Immature natural killer cell (primary cell): Measurements from ENCODE around the gene IBSP. TPM values are rescaled to one million over a fixed set of nuclear protein-coding genes. Genes with fewer than 3 reads are reported as not detected.
A peak's percentile ranks its signal among the peaks of the same experiment; 100 is the strongest.

Experiments used
- DNase-seq, 3 donors: peaks; one replicate each; pipeline ENCODE4 v3.0.0; 2022; ENCODE audit warnings: mixed read lengths in 1 of 3
- H3K27ac Mint-ChIP-seq, 6 donors: one replicate each; pipeline ENCODE4 v1.8.0; 2020; ENCODE audit warnings: mixed read lengths in 6 of 6, mild to moderate bottlenecking in 5 of 6, inconsistent platforms in 4 of 6, moderate library complexity in 3 of 6
- H3K27me3 Mint-ChIP-seq, 3 donors: one replicate each; pipeline ENCODE4 v1.8.0; 2020 to 2021; ENCODE audit warnings: low read depth in 3 of 3, mild to moderate bottlenecking in 3 of 3, mixed read lengths in 3 of 3, moderate library complexity in 3 of 3, inconsistent platforms in 1 of 3
- H3K36me3 Mint-ChIP-seq, 3 donors: one replicate each; pipeline ENCODE4 v1.8.0; 2020; ENCODE audit warnings: mixed read lengths in 3 of 3, inconsistent platforms in 2 of 3, mild to moderate bottlenecking in 2 of 3
- H3K4me1 Mint-ChIP-seq, 2 donors: one replicate each; pipeline ENCODE4 v1.8.0; 2020; ENCODE audit warnings: inconsistent platforms in 2 of 2, mild to moderate bottlenecking in 2 of 2, mixed read lengths in 2 of 2, moderate library complexity in 1 of 2
- H3K4me3 Mint-ChIP-seq, 5 donors: one replicate each; pipeline ENCODE4 v1.8.0; 2020; ENCODE audit warnings: mild to moderate bottlenecking in 5 of 5, mixed read lengths in 5 of 5, inconsistent platforms in 3 of 5, moderate library complexity in 3 of 5
- H3K9me3 Mint-ChIP-seq, 6 donors: one replicate each; pipeline ENCODE4 v1.8.0; 2020; ENCODE audit warnings: mild to moderate bottlenecking in 6 of 6, mixed read lengths in 6 of 6, inconsistent platforms in 4 of 6, moderate library complexity in 3 of 6
- polyA plus RNA-seq, 3 donors: library from polyadenylated mRNA; unstranded; fragments of 300-500 nt; fragmentation: Illumina TruSeq; gene quantifications; one replicate each; pipeline ENCODE4 v1.2.3, GENCODE V29; 2021

Gene IBSP
- polyA plus RNA-seq, 3 donors from 2014 or later = not detected

DNA sequence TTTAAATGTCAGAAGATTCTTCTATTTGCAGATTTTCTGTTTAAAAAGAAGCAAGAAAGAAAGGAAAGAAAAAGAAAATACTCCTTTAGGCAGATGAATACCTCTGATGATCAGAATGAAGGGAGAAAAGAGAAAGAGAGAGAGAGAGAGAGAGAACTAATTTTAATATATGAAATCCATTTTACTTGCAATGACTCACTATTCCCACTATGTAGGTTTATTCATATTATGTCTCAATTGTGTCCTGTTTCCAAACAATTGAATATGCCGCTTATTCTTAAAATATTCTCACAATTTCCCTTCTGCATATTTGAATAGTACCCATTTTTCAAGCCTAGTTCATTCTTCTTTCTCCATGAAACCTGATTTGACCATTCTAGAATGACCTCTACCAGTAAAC lies 45.1 kb downstream of the IBSP start:
- H3K27ac Mint-ChIP-seq = no peak overlapping the region
- no peaks in the 10 kb centered on the region for H3K36me3 Mint-ChIP-seq
- H3K27me3 Mint-ChIP-seq = peaks cover 3 to 10% (median 5%) of the 10 kb centered on the region in 3 donors
- H3K4me3 Mint-ChIP-seq = no peak overlapping the region
- no peak for DNase-seq
- H3K9me3 Mint-ChIP-seq = no peaks in the 10 kb centered on the region
- peaks cover 4 to 10% of the 10 kb centered on the region in 2 donors for H3K4me1 Mint-ChIP-seq

DNA sequence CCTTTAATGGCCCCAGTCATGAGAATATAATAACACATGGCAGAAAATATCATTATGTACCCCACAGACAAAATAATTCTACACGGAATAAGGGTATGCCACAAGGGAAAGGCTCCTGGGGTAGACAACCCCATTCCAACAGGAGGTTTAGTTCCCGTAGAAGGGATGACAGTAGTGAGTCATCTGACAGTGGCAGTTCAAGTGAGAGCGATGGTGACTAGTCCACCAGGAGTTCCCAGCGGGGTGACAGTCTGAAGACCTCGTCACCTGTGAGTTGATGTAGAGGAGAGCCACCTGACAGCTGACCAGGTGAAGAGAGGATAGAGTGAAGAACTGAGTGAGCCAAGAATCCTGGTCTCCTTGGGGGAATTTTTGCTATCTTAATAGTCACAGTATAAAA lies 46.9 kb downstream of the IBSP start:
- peaks cover 3 to 10% (median 3%) of the 10 kb centered on the region in 3 donors for H3K27me3 Mint-ChIP-seq
- H3K36me3 Mint-ChIP-seq = no peaks in the 10 kb centered on the region
- no peak for DNase-seq
- no peak overlapping the region for H3K27ac Mint-ChIP-seq
- peaks cover 4 to 16% of the 10 kb centered on the region in 2 donors for H3K4me1 Mint-ChIP-seq
- no peak overlapping the region for H3K4me3 Mint-ChIP-seq
- no peaks in the 10 kb centered on the region for H3K9me3 Mint-ChIP-seq

DNA sequence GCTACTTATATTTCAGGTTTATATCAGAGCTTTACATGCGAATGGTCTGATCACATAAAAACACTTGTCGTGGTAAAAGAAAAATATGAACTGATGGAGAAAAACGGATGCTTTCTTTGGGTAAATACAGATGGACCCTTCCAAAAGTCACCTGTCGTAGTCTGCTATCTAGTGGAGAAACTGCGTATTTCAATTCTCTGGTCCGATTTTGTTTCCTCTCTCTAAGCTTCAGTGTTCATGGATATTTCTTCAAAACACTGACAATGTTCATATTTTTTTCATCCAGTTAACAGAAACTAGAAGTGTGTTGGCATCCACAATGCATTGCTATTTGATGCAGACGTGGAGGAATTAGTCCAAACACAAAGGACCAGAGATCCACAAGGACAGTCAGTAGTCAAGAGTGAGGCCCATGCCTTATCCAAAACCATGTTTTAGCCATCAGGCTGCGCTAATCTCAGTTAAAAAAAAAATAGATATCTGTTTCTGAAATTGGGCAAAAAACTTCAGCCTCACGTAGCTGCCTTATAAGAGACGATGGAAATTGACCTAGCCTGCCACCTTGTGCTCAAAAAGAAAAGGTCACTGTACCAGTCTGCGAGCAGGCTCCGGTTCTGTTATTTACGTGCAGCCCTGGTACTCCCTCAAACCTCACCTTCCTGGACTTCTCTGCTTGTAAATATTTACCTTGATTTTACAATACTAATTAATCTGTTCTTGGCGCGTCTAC lies 49.4 kb downstream of the IBSP start:
- H3K36me3 Mint-ChIP-seq = no peaks in the 10 kb centered on the region
- H3K27ac Mint-ChIP-seq = no peak overlapping the region
- no peaks in the 10 kb centered on the region for H3K9me3 Mint-ChIP-seq
- H3K4me1 Mint-ChIP-seq = peaks cover 4 to 16% of the 10 kb centered on the region in 2 donors
- peaks cover 2 to 6% (median 3%) of the 10 kb centered on the region in 3 donors for H3K27me3 Mint-ChIP-seq
- DNase-seq = peak in 2 of 3 donors; percentile 24 to 31
- peak overlapping the region in 3 of 5 donors; percentile 19 to 57 (median 46) for H3K4me3 Mint-ChIP-seq

DNA sequence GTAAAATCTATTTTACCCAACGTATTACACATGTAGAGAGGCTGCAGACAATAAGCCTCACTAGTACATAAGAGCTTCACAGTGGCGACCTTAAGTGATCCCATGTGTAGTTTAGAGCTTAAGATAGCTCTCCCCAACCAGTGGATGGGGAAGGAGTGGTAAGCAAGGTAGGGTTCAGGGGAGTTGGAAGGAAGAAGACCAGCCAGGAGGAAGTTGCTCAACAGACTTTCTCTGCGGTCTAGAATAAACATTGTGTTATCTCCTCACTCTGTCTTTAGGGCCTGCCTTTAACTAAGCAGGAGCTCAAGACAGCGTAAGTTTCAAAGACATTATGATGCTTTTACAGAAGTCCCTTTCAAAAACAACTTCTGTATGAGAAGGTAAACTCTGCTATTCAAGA lies 50.3 kb downstream of the IBSP start:
- H3K9me3 Mint-ChIP-seq = no peaks in the 10 kb centered on the region
- H3K4me1 Mint-ChIP-seq = peaks cover 4 to 16% of the 10 kb centered on the region in 2 donors
- H3K36me3 Mint-ChIP-seq = no peaks in the 10 kb centered on the region
- H3K4me3 Mint-ChIP-seq = no peak overlapping the region
- no peak for DNase-seq
- H3K27ac Mint-ChIP-seq = no peak overlapping the region
- peaks cover 0 to 4% (median 3%) of the 10 kb centered on the region in 3 donors for H3K27me3 Mint-ChIP-seq

GRCh38 chr4:87851332-87851731 lies 52.0 kb downstream of the IBSP start:
- no peaks in the 10 kb centered on the region for H3K9me3 Mint-ChIP-seq
- DNase-seq = no peak
- H3K4me1 Mint-ChIP-seq = peaks cover 4 to 16% of the 10 kb centered on the region in 2 donors
- no peaks in the 10 kb centered on the region for H3K36me3 Mint-ChIP-seq
- no peak overlapping the region for H3K4me3 Mint-ChIP-seq
- H3K27ac Mint-ChIP-seq = peak overlapping the region in 1 of 6 donors; percentile 73
- H3K27me3 Mint-ChIP-seq = peaks cover 0 to 2% (median 0%) of the 10 kb centered on the region in 3 donors

DNA sequence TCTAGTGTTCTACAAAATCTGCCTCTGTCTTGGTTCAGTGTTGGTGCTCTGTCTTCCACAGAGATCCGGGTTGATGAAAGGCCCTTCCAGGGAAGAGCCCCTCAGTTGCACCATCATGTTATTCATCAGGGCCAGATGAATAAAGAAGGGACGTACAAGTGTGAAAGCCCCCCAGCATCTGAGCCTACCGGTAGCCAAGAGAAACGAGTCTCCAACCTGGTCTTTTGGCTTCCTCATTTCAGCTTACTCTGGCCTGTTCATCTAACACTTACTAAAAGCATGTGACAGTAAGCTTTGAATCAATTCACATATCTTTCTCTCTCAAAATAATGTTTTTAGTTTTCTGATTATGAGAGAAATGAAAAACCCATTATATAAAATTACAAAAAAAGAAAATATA lies 52.6 kb downstream of the IBSP start:
- H3K27me3 Mint-ChIP-seq = peaks cover 0 to 2% (median 0%) of the 10 kb centered on the region in 3 donors
- no peaks in the 10 kb centered on the region for H3K9me3 Mint-ChIP-seq
- no peaks in the 10 kb centered on the region for H3K36me3 Mint-ChIP-seq
- peaks cover 4 to 16% of the 10 kb centered on the region in 2 donors for H3K4me1 Mint-ChIP-seq
- no peak overlapping the region for H3K4me3 Mint-ChIP-seq
- no peak for DNase-seq
- no peak overlapping the region for H3K27ac Mint-ChIP-seq

DNA sequence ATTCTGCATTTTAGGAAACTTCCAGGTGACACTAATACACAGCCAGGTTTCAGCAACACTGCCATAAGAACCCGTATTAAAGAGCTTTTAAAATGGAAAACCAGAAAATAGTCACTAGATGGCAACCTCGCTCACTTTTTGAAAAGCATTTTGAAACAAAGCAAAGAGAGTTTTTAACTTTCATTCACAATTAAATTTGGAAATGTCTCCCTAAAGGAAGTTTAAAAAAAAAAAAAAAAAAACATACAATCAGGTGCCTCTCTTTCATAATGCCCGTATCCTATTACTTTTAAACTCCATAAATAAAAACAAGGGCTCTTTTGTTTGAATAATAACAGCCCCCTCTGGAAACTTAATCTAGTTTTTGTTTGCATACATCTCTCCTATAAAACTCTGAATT lies 53.8 kb downstream of the IBSP start:
- H3K27ac Mint-ChIP-seq = no peak overlapping the region
- peaks cover 4 to 16% of the 10 kb centered on the region in 2 donors for H3K4me1 Mint-ChIP-seq
- no peak overlapping the region for H3K4me3 Mint-ChIP-seq
- H3K36me3 Mint-ChIP-seq = no peaks in the 10 kb centered on the region
- DNase-seq = peak in 2 of 3 donors; percentile 20 to 21
- H3K27me3 Mint-ChIP-seq = peaks cover 0 to 4% (median 0%) of the 10 kb centered on the region in 3 donors
- no peaks in the 10 kb centered on the region for H3K9me3 Mint-ChIP-seq

GRCh38 chr4:87853891-87854290 lies 54.5 kb downstream of the IBSP start:
- H3K4me1 Mint-ChIP-seq = peaks cover 4 to 12% of the 10 kb centered on the region in 2 donors
- no peak overlapping the region for H3K27ac Mint-ChIP-seq
- H3K36me3 Mint-ChIP-seq = no peaks in the 10 kb centered on the region
- no peaks in the 10 kb centered on the region for H3K9me3 Mint-ChIP-seq
- H3K4me3 Mint-ChIP-seq = no peak overlapping the region
- no peak for DNase-seq
- H3K27me3 Mint-ChIP-seq = peaks cover under 1 to 4% (median 2%) of the 10 kb centered on the region in 3 donors

GRCh38 chr4:87855559-87855958 lies 56.2 kb downstream of the IBSP start:
- peaks cover 2 to 3% (median 3%) of the 10 kb centered on the region in 3 donors for H3K27me3 Mint-ChIP-seq
- H3K9me3 Mint-ChIP-seq = no peaks in the 10 kb centered on the region
- H3K4me1 Mint-ChIP-seq = no peaks in the 10 kb centered on the region
- no peak for DNase-seq
- no peak overlapping the region for H3K27ac Mint-ChIP-seq
- H3K36me3 Mint-ChIP-seq = no peaks in the 10 kb centered on the region
- H3K4me3 Mint-ChIP-seq = no peak overlapping the region

GRCh38 chr4:87856816-87857215 lies 57.5 kb downstream of the IBSP start:
- DNase-seq = no peak
- Mint-ChIP-seq H3K9me3 (no peaks in the 10 kb centered on the region), H3K27ac (no peak overlapping the region), H3K4me1 (no peaks in the 10 kb centered on the region), H3K36me3 (no peaks in the 10 kb centered on the region), H3K27me3 (peaks cover 2 to 3% (median 3%) of the 10 kb centered on the region in 3 donors), H3K4me3 (no peak overlapping the region)

- Mint-ChIP-seq H3K36me3 (no peaks in the 10 kb centered on the region), H3K27ac (no peak overlapping the region), H3K9me3 (no peaks in the 10 kb centered on the region), H3K4me3 (no peak overlapping the region), H3K27me3 (peaks cover 2 to 3% (median 3%) of the 10 kb centered on the region in 3 donors), H3K4me1 (no peaks in the 10 kb centered on the region)
- DNase-seq = no peak
Observed at GRCh38 chr4:87857789-87858188, 58.4 kb downstream of the IBSP start.

Other genes with a start within 250 kb of the IBSP start
- not detected for gene DSPP, start 191.0 kb upstream of the IBSP start, polyA plus RNA-seq
- gene DMP1, start 149.3 kb upstream of the IBSP start, polyA plus RNA-seq = not detected
- gene MEPE, start 33.4 kb downstream of the IBSP start, polyA plus RNA-seq = not detected
- gene SPP1, start 176.2 kb downstream of the IBSP start, polyA plus RNA-seq = not detected
- gene PKD2, start 208.1 kb downstream of the IBSP start, polyA plus RNA-seq = 1 to 10 TPM; 1.2 to 2.7 (median 1.2) TPM